Panc1 (cell line): ENCODE data around the gene PPARGC1A.

ENCODE experiments used
- CTCF ChIP-seq: fragments of 450-650 bp; IDR thresholded peaks from 2 replicates; pipeline ENCODE4 v1.5.1; 2017; ENCODE audit warnings: mild to moderate bottlenecking
- POLR2AphosphoS5 ChIP-seq: IDR thresholded peaks from 2 replicates; pipeline ENCODE4 v1.6.1; 2012; ENCODE audit warnings: mild to moderate bottlenecking, low read depth, low read length, moderate library complexity
- REST ChIP-seq, 2 experiments: IDR thresholded peaks; 2 replicates each; pipeline ENCODE4 v1.6.1; 2011 to 2012; ENCODE audit warnings: low read depth in 2 of 2, control low read depth in 1 of 2, low read length in 1 of 2, mild to moderate bottlenecking in 1 of 2, moderate library complexity in 1 of 2; ENCODE audit not compliant: insufficient read depth in 1 of 2
- SIN3A ChIP-seq: IDR thresholded peaks from 2 replicates; pipeline ENCODE4 v1.6.1; 2012; ENCODE audit warnings: low read depth, mild to moderate bottlenecking, low read length, moderate library complexity, borderline replicate concordance; ENCODE audit not compliant: insufficient read depth
- TCF7L2 ChIP-seq: IDR thresholded peaks from 2 replicates; pipeline ENCODE4 v1.6.1; 2011; ENCODE audit warnings: mild to moderate bottlenecking, low read depth, low read length, inconsistent platforms

DNA sequence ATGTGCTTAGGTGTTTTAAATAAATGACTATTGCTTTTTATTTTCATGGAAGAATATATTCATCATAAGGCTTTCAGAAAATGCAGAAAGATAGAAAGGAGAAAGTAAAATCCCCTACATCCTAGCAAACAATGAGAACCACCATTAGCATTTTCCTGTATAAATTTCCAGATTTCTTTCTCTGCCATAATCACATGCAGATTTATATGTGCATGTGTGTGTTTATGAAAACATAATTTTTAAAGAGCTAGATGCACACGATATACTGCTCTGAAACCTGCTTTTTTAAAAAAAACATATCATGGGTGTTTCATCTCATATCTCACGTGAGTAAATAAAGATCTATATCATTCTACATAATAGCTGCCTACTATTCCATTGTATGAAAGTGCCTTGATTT is 26.4 kb upstream of the PPARGC1A start:
- TF ChIP-seq CTCF, result no peak
- TF ChIP-seq SIN3A, result no peak
- TF ChIP-seq REST (IDR thresholded peaks at IDR 0.05; ENCODE audit: insufficient read depth in 1 of 2, low read depth in 2 of 2, low read length in 1 of 2), result no peak
- no peak for TF ChIP-seq POLR2AphosphoS5
- TF ChIP-seq TCF7L2, result no peak
